ENCODE results near the gene SYNE2.

GRCh38 chr14:63908667-63909264, 56.0 kb downstream of the SYNE2 start:
- no peak for TF ChIP-seq EZH2 (IDR thresholded peaks at IDR 0.05)
- TF ChIP-seq POLR2AphosphoS5 (IDR thresholded peaks at IDR 0.05; ENCODE audit: borderline replicate concordance, low read depth, low read length): no peak
